ENCODE data around the gene TMEM38B. TPM values are rescaled to one million over a fixed set of nuclear protein-coding genes. Genes with fewer than 3 reads are reported as not detected.

TMEM38B gene, protein sequence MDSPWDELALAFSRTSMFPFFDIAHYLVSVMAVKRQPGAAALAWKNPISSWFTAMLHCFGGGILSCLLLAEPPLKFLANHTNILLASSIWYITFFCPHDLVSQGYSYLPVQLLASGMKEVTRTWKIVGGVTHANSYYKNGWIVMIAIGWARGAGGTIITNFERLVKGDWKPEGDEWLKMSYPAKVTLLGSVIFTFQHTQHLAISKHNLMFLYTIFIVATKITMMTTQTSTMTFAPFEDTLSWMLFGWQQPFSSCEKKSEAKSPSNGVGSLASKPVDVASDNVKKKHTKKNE
- 20.2 and 21.1 TPM in 2 replicates for total RNA-seq (ENCODE audit: low replicate concordance)

GRCh38 chr9:105694190-105694847 is at the start of gene TMEM38B:
Gene TMEM38B (plus strand): TSS chr9:105694541. CDS start chr9:105694661, 120 bp downstream.
- H3K27ac ChIP-seq: no peak within 1 kb of the TSS
- Mint-ChIP-seq H3K9me3 (no peaks in the 10 kb centered on the region), H3K4me3 (peak within 1 kb of the TSS; percentile 92), H3K4me1 (peaks cover 29% of the 10 kb centered on the region), H3K27me3 (ENCODE audit: insufficient read depth, low read depth) (no peaks in the 10 kb centered on the region), H3K27ac (peak within 1 kb of the TSS; percentile 72), H3K36me3 (peaks cover 10% of the 10 kb centered on the region)
- peak within 1 kb of the TSS; percentile 92 for H2AFZ ChIP-seq (replicated peaks)
- H3K9me3 ChIP-seq (ENCODE audit: low read depth): no peaks in the 10 kb centered on the region
- H3K4me2 ChIP-seq: peak within 1 kb of the TSS; percentile 91
- H3F3A ChIP-seq (ENCODE audit: low read depth): peaks cover 12% of the 10 kb centered on the region
- peaks cover 10% of the 10 kb centered on the region for H4K20me1 ChIP-seq (ENCODE audit: low read depth)
- no peak for TF ChIP-seq EZH2phosphoT487 (IDR thresholded peaks at IDR 0.05)
- TF ChIP-seq EZH2 (IDR thresholded peaks at IDR 0.05): no peak
- no peak for TF ChIP-seq CTCF (IDR thresholded peaks at IDR 0.05)
- no peaks in the 10 kb centered on the region for H3K36me3 ChIP-seq
- H3K4me3 ChIP-seq: peak within 1 kb of the TSS; percentile 73
- H3K4me1 ChIP-seq: peaks cover 19% of the 10 kb centered on the region
- no peak within 1 kb of the TSS for H3K9ac ChIP-seq
- peaks cover 20% of the 10 kb centered on the region for H3K79me2 ChIP-seq (ENCODE audit: low read depth)
- peaks cover 83% of the 10 kb centered on the region for H3K27me3 ChIP-seq
- DNase-seq (ENCODE audit: low spot score): peak; percentile 95

DNA sequence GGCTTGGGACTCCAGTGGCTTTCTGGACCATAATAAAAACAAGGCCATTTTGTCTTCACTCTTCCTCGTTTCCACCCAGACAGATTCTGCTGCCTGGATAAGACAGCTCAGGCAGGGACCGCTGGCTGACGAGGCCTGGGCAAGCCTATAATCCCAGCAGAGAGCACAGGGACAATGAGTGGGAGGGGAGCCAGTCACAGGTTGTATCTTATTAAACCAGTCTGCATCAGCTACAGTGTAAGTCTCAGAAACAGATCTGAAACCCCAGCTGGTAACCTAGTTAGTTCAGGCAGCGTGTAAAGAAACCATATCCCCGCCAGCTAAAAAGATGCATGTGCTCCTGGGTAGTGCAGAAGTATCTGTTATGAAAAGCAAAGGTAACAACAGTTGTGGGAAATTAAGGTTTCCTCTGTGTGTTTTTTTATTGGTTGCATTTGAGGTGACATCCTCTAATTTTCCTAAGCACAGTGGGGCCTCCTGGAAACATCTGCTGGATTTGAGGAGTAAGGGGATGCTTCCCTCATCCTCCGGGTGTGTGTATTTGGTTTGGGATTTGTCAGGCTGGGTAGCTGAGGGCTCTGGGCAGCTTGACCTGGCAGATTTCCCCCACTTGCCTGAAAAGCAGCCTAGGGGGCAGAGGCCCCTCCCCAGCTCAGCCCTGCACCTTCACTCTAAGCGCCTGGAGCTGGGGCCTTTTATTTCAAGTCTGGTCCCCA is 47.3 kb upstream of the TMEM38B start:
- Histone ChIP-seq H3K9me3 (ENCODE audit: low read depth) (no peaks in the 10 kb centered on the region), H3K36me3 (no peaks in the 10 kb centered on the region), H4K20me1 (ENCODE audit: low read depth) (peaks cover 14% of the 10 kb centered on the region), H3K9ac (no peak overlapping the region), H3K79me2 (ENCODE audit: low read depth) (no peaks in the 10 kb centered on the region), H3F3A (ENCODE audit: low read depth) (peaks cover 45% of the 10 kb centered on the region), H3K4me1 (peaks cover 53% of the 10 kb centered on the region), H3K4me2 (peak overlapping the region; percentile 64), H3K4me3 (no peak overlapping the region), H2AFZ (replicated peaks) (no peak overlapping the region), H3K27ac (no peak overlapping the region), H3K27me3 (peaks cover 49% of the 10 kb centered on the region)
- peaks cover 12% of the 10 kb centered on the region for H3K9me3 Mint-ChIP-seq
- H3K27ac Mint-ChIP-seq: peak overlapping the region; percentile 84
- no peak overlapping the region for H3K4me3 Mint-ChIP-seq
- H3K4me1 Mint-ChIP-seq: peaks cover 49% of the 10 kb centered on the region
- H3K36me3 Mint-ChIP-seq: peaks cover 9% of the 10 kb centered on the region
- no peak for TF ChIP-seq EZH2phosphoT487 (IDR thresholded peaks at IDR 0.05)
- no peak for TF ChIP-seq CTCF (IDR thresholded peaks at IDR 0.05)
- TF ChIP-seq EZH2 (IDR thresholded peaks at IDR 0.05): no peak
- DNase-seq (ENCODE audit: low spot score): peak; percentile 61
- H3K27me3 Mint-ChIP-seq (ENCODE audit: insufficient read depth, low read depth): peaks cover 2% of the 10 kb centered on the region

DNA sequence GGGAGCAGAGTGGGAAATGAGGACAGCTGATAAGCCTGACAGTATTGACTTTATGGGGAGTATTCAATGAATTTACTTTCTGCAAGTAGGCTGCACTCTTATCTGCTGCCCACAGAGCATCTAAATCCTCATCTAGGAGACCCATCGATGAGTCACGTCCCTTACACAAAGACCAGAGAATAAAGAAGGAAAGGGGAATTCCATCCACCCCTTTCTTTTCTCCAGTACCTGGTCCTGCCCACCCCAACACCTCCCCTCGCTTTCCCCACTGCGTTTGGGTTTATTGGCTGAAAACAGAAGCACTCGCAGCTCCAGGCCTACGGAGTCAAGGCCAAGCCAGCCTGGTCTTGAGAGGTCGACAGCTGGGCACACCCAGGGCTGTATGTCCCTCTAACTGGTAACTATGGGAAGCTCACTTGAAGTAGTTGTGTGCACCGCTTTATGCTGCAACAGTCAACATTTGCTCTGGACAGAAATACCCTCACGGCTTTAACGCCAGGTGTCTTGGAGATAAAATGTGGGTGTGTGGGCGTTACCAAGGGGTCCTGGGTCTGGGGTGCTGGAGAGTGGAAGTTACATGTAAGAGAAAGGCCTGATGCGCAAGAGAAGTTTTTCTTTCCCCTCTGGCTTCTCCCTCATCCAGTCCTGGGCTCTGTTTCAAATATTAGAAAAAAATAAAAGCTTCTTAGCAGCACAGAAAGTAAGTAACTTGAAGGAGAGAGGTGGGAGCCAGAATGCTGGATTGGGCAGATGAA is 46.6 kb upstream of the TMEM38B start:
- peaks cover 56% of the 10 kb centered on the region for H3K27me3 ChIP-seq
- no peaks in the 10 kb centered on the region for H3K79me2 ChIP-seq (ENCODE audit: low read depth)
- H3K4me1 ChIP-seq: peaks cover 56% of the 10 kb centered on the region
- Mint-ChIP-seq H3K9me3 (peaks cover 7% of the 10 kb centered on the region), H3K4me1 (peaks cover 51% of the 10 kb centered on the region), H3K4me3 (peak overlapping the region; percentile 57), H3K27ac (peak overlapping the region; percentile 80), H3K36me3 (peaks cover 5% of the 10 kb centered on the region), H3K27me3 (ENCODE audit: insufficient read depth, low read depth) (peaks cover 2% of the 10 kb centered on the region)
- H2AFZ ChIP-seq (replicated peaks): no peak overlapping the region
- peaks cover 51% of the 10 kb centered on the region for H3F3A ChIP-seq (ENCODE audit: low read depth)
- no peak overlapping the region for H3K4me3 ChIP-seq
- peak; percentile 34 for DNase-seq (ENCODE audit: low spot score)
- H3K27ac ChIP-seq: no peak overlapping the region
- H4K20me1 ChIP-seq (ENCODE audit: low read depth): peaks cover 14% of the 10 kb centered on the region
- TF ChIP-seq EZH2phosphoT487 (IDR thresholded peaks at IDR 0.05) (no peak), EZH2 (IDR thresholded peaks at IDR 0.05) (no peak), CTCF (IDR thresholded peaks at IDR 0.05) (no peak)
- no peaks in the 10 kb centered on the region for H3K36me3 ChIP-seq
- H3K9ac ChIP-seq: no peak overlapping the region
- H3K9me3 ChIP-seq (ENCODE audit: low read depth): no peaks in the 10 kb centered on the region
- H3K4me2 ChIP-seq: peak overlapping the region; percentile 64
